Gastrocnemius medialis (tissue), 4 donors: ENCODE measurements around the gene RASSF8.

Experiments
- POLR2A ChIP-seq, 2 donors: fragments of 450-650 bp; IDR thresholded peaks; one replicate each; pipeline ENCODE4 v1.6.1; 2017; ENCODE audit warnings: antibody characterized with exemption in 2 of 2, mild to moderate bottlenecking in 2 of 2, moderate library complexity in 2 of 2
- TF ChIP-seq, protein P1 (sequence below), 5 experiments: fragments of 450-650 bp in 3 of 5; fragments of 200-600 bp in 2 of 5; sonication (generic) in 2 of 5; IDR thresholded peaks in 4 of 5; conservative IDR thresholded peaks in 1 of 5; 1 replicate in 4 of 5; 2 replicates in 1 of 5; pipeline ENCODE4 v1.5.1; 2016 to 2019; ENCODE audit warnings: antibody characterized with exemption in 5 of 5, mild to moderate bottlenecking in 3 of 5, moderate library complexity in 3 of 5

- TF ChIP-seq, protein P1, sequence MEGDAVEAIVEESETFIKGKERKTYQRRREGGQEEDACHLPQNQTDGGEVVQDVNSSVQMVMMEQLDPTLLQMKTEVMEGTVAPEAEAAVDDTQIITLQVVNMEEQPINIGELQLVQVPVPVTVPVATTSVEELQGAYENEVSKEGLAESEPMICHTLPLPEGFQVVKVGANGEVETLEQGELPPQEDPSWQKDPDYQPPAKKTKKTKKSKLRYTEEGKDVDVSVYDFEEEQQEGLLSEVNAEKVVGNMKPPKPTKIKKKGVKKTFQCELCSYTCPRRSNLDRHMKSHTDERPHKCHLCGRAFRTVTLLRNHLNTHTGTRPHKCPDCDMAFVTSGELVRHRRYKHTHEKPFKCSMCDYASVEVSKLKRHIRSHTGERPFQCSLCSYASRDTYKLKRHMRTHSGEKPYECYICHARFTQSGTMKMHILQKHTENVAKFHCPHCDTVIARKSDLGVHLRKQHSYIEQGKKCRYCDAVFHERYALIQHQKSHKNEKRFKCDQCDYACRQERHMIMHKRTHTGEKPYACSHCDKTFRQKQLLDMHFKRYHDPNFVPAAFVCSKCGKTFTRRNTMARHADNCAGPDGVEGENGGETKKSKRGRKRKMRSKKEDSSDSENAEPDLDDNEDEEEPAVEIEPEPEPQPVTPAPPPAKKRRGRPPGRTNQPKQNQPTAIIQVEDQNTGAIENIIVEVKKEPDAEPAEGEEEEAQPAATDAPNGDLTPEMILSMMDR (IDR thresholded peaks at IDR 0.05 in 4 of 5, conservative IDR thresholded peaks at IDR 0.05 in 1 of 5), result no peak
- TF ChIP-seq POLR2A (IDR thresholded peaks at IDR 0.05), result no peak
Observed at GRCh38 chr12:26114720-26115401, 156.4 kb downstream of the RASSF8 start.
